Right ventricle myocardium inferior (tissue), 1 donor: ENCODE results near the gene KREMEN2. TPM values are rescaled to one million over a fixed set of nuclear protein-coding genes. Genes with fewer than 3 reads are reported as not detected.
"Not testable (repeated sequence)": the region's sequence is repeated elsewhere in the genome, so short reads cannot be mapped to it uniquely, and the experiment has no call there.

ENCODE experiments used
- ATAC-seq: fragments of 200-7000 bp; cut with Tn5 transposase; one replicate; pipeline ENCODE4 v1.9.1; 2020; ENCODE audit warnings: mild to moderate bottlenecking, moderate library complexity
- DNase-seq: peaks from one replicate; pipeline ENCODE4 v3.0.0; 2021; ENCODE audit errors: missing footprints
- intact Hi-C: fragments of 100-400 bp; cut with DNase I; formaldehyde crosslinking; loops from one replicate; pipeline ENCODE4 v1.11.0; 2022
- total RNA-seq: library from RNA; stranded (reverse); fragmentation: NEBNext Ultra II Directional; extraction: Animal tissue kit (Norgen Biotek cat#: 25700); gene quantifications from one replicate; pipeline ENCODE4 v1.2.1, GENCODE V29; 2021
- donor health status: DM: no; HTN: yes; CAD: no; lungs with severe emphysema.

Gene KREMEN2
- total RNA-seq, 1 donor from 2014 or later, result not detected

GRCh38 chr16:2936436-2937011 lies 27.6 kb upstream of the KREMEN2 start:
- ATAC-seq, result no peak

GRCh38 chr16:2937170-2937569 lies 26.9 kb upstream of the KREMEN2 start:
- intact Hi-C loops, result no loop called here
- no peak for ATAC-seq
- DNase-seq, result no peak

More at GRCh38 chr16:2936436-2937011, 27.6 kb upstream of the KREMEN2 start:
- DNase-seq, result no peak
- intact Hi-C loops, result no loop called here

GRCh38 chr16:2938206-2938605 lies 25.9 kb upstream of the KREMEN2 start:
- ATAC-seq (no peak), DNase-seq (no peak)
- intact Hi-C loops, result no loop called here

- intact Hi-C loops, result no loop called here
- ATAC-seq (no peak), DNase-seq (no peak)
These were observed 24.1 kb upstream of the KREMEN2 start for GRCh38 chr16:2939968-2940367.

- intact Hi-C loops, result no loop called here
- ATAC-seq (no peak), DNase-seq (no peak)
These were observed 22.0 kb upstream of the KREMEN2 start for GRCh38 chr16:2942045-2942444.

GRCh38 chr16:2943716-2944115 lies 20.4 kb upstream of the KREMEN2 start:
- intact Hi-C loops, result not testable (repeated sequence)

GRCh38 chr16:2946649-2947048 lies 17.4 kb upstream of the KREMEN2 start:
- intact Hi-C loops, result no loop called here
- DNase-seq (no peak), ATAC-seq (no peak)

More at GRCh38 chr16:2943716-2944115, 20.4 kb upstream of the KREMEN2 start:
- not testable (repeated sequence) for DNase-seq, ATAC-seq

- peak; percentile 8 for ATAC-seq
These were observed 15.0 kb upstream of the KREMEN2 start for GRCh38 chr16:2948807-2949704.

GRCh38 chr16:2949705-2950352 lies 14.2 kb upstream of the KREMEN2 start:
- no peak for DNase-seq

More at GRCh38 chr16:2948807-2949704, 15.0 kb upstream of the KREMEN2 start:
- no peak for DNase-seq
- intact Hi-C loops, result no loop called here

GRCh38 chr16:2950353-2950724 lies 13.7 kb upstream of the KREMEN2 start:
- ATAC-seq, result no peak
- intact Hi-C loops, result no loop called here
- no peak for DNase-seq

More at GRCh38 chr16:2949705-2950352, 14.2 kb upstream of the KREMEN2 start:
- intact Hi-C loops, result no loop called here
- ATAC-seq, result no peak

- intact Hi-C loops, result no loop called here
- no peak for DNase-seq
- ATAC-seq, result no peak
These were observed 13.3 kb upstream of the KREMEN2 start for GRCh38 chr16:2950773-2951172.

GRCh38 chr16:2952679-2953078 lies 11.4 kb upstream of the KREMEN2 start:
- ATAC-seq, result peak; percentile 50
- no peak for DNase-seq
- intact Hi-C loops, result no loop called here

- no peak for ATAC-seq
- intact Hi-C loops, result no loop called here
- DNase-seq, result no peak
These were observed 10.1 kb upstream of the KREMEN2 start for GRCh38 chr16:2953706-2954627.

- ATAC-seq, result no peak
- no peak for DNase-seq
- intact Hi-C loops, result no loop called here
These were observed 9.3 kb upstream of the KREMEN2 start for GRCh38 chr16:2954656-2955381.

GRCh38 chr16:2955438-2955778 lies 8.7 kb upstream of the KREMEN2 start:
- no peak for DNase-seq
- ATAC-seq, result no peak
- intact Hi-C loops, result no loop called here

GRCh38 chr16:2955779-2956578 lies 8.1 kb upstream of the KREMEN2 start:
- ATAC-seq (no peak), DNase-seq (no peak)
- intact Hi-C loops, result no loop called here

- intact Hi-C loops, result no loop called here
- no peak for ATAC-seq
- DNase-seq, result no peak
These were observed 7.5 kb upstream of the KREMEN2 start for GRCh38 chr16:2956579-2956956.
